NCI-H128 (cell line): ENCODE results near the gene OTX1.
A peak's percentile ranks its signal among the peaks of the same experiment; 100 is the strongest.
"Not testable (repeated sequence)": the region's sequence is repeated elsewhere in the genome, so short reads cannot be mapped to it uniquely, and the experiment has no call there.

ENCODE experiments used
- DNase-seq: peaks from one replicate; lab custom pipeline; 2025; ENCODE audit not compliant: unreplicated experiment; lab: John Stamatoyannopoulos, UW

OTX1 gene

GRCh38 chr2:63050334-63051041, at the start of gene OTX1:
Gene OTX1, plus strand, starts transcription at chr2:63050830. Its CDS starts 2,161 bp downstream, at chr2:63052991.
- DNase-seq: peak; percentile 79

- no peak for DNase-seq
Measured at GRCh38 chr2:63001576-63001975, 49.1 kb upstream of the OTX1 start.

- no peak for DNase-seq
Measured at GRCh38 chr2:63003351-63003750, 47.3 kb upstream of the OTX1 start.

- DNase-seq: no peak
Measured at GRCh38 chr2:63007813-63008458, 42.7 kb upstream of the OTX1 start.

- DNase-seq: no peak
Measured at GRCh38 chr2:63008838-63009237, 41.8 kb upstream of the OTX1 start.

GRCh38 chr2:63009490-63009889, 41.1 kb upstream of the OTX1 start:
- DNase-seq: no peak

GRCh38 chr2:63012541-63012940, 38.1 kb upstream of the OTX1 start:
- no peak for DNase-seq

GRCh38 chr2:63013438-63013837, 37.2 kb upstream of the OTX1 start:
- no peak for DNase-seq

GRCh38 chr2:63015389-63015788, 35.2 kb upstream of the OTX1 start:
- DNase-seq: no peak

GRCh38 chr2:63018439-63018838, 32.2 kb upstream of the OTX1 start:
- no peak for DNase-seq

- DNase-seq: not testable (repeated sequence)
Measured at GRCh38 chr2:63019686-63020085, 30.9 kb upstream of the OTX1 start.

GRCh38 chr2:63023444-63023843, 27.2 kb upstream of the OTX1 start:
- DNase-seq: no peak

- DNase-seq: no peak
Measured at GRCh38 chr2:63027220-63027619, 23.4 kb upstream of the OTX1 start.

GRCh38 chr2:63029058-63029457, 21.6 kb upstream of the OTX1 start:
- DNase-seq: no peak

GRCh38 chr2:63034526-63034925, 16.1 kb upstream of the OTX1 start:
- DNase-seq: no peak

GRCh38 chr2:63035169-63035568, 15.5 kb upstream of the OTX1 start:
- DNase-seq: no peak

- no peak for DNase-seq
Measured at GRCh38 chr2:63035660-63036059, 15.0 kb upstream of the OTX1 start.

GRCh38 chr2:63038034-63038433, 12.6 kb upstream of the OTX1 start:
- DNase-seq: no peak

GRCh38 chr2:63040586-63040985, 10.0 kb upstream of the OTX1 start:
- no peak for DNase-seq

- DNase-seq: no peak
Measured at GRCh38 chr2:63041592-63041991, 9.0 kb upstream of the OTX1 start.

- no peak for DNase-seq
Measured at GRCh38 chr2:63044362-63045327, 6.0 kb upstream of the OTX1 start.

- no peak for DNase-seq
Measured at GRCh38 chr2:63046552-63046951, 4.1 kb upstream of the OTX1 start.
